HepG2 (cell line): ENCODE results near the gene GLYATL1B. TPM values are rescaled to one million over a fixed set of nuclear protein-coding genes. Genes with fewer than 3 reads are reported as not detected.
A peak's percentile ranks its signal among the peaks of the same experiment; 100 is the strongest.

Experiments used
- CCDC6 ChIP-seq: sonication (generic); formaldehyde crosslinking; IDR thresholded peaks from 2 replicates; pipeline ENCODE4 v1.8.1; 2022; ENCODE audit warnings: mild to moderate bottlenecking, missing genetic modification reagents, moderate library complexity
- EHMT2 ChIP-seq: fragments of 200-600 bp; sonication (generic); IDR thresholded peaks from 2 replicates; pipeline ENCODE4 v1.7.0; 2017; ENCODE audit warnings: antibody characterized with exemption, low read depth, low read length, borderline replicate concordance
- GMEB1 ChIP-seq: sonication (generic); formaldehyde crosslinking; IDR thresholded peaks from 2 replicates; pipeline ENCODE4 v1.5.1; 2020; ENCODE audit warnings: missing genetic modification reagents, mild to moderate bottlenecking, borderline replicate concordance
- HCFC1 ChIP-seq: fragments of 150-350 bp; IDR thresholded peaks from 2 replicates; pipeline ENCODE4 v1.6.1; 2014; ENCODE audit warnings: low read depth, low read length
- HOXA3 ChIP-seq: sonication (generic); formaldehyde crosslinking; IDR thresholded peaks from 2 replicates; pipeline ENCODE4 v1.5.0; 2020; ENCODE audit warnings: missing genetic modification reagents
- MIXL1 ChIP-seq: IDR thresholded peaks from 2 replicates; pipeline ENCODE4 v1.6.1; 2016
- MYNN ChIP-seq: sonication (generic); formaldehyde crosslinking; IDR thresholded peaks from 2 replicates; pipeline ENCODE4 v1.4.0; 2020; ENCODE audit warnings: mild to moderate bottlenecking, low read depth, missing genetic modification reagents
- NBN ChIP-seq: fragments of 450-650 bp; conservative IDR thresholded peaks from 2 replicates; pipeline ENCODE4 v1.6.1; 2017
- NR2F2 ChIP-seq: IDR thresholded peaks from 2 replicates; pipeline ENCODE4 v1.6.1; 2012; ENCODE audit warnings: low read depth, inconsistent platforms, borderline replicate concordance
- RFXAP ChIP-seq: sonication (generic); formaldehyde crosslinking; IDR thresholded peaks from 2 replicates; pipeline ENCODE4 v1.4.0; 2020; ENCODE audit warnings: missing genetic modification reagents, borderline replicate concordance
- SKI ChIP-seq: fragments of 450-650 bp; IDR thresholded peaks from one replicate; pipeline ENCODE4 v1.6.1; 2018; ENCODE audit warnings: mild to moderate bottlenecking; ENCODE audit not compliant: partially characterized antibody
- THAP8 ChIP-seq: sonication (generic); formaldehyde crosslinking; IDR thresholded peaks from 2 replicates; pipeline ENCODE4 v1.5.1; 2020; ENCODE audit warnings: missing genetic modification reagents, mild to moderate bottlenecking, borderline replicate concordance
- ZBTB39 ChIP-seq: sonication (generic); formaldehyde crosslinking; IDR thresholded peaks from 2 replicates; pipeline ENCODE4 v1.5.0; 2020; ENCODE audit warnings: missing genetic modification reagents
- ZBTB43 ChIP-seq: sonication (generic); formaldehyde crosslinking; conservative IDR thresholded peaks from 2 replicates; pipeline ENCODE4 v1.4.0; 2020; ENCODE audit warnings: missing genetic modification reagents
- ZGPAT ChIP-seq: IDR thresholded peaks from 2 replicates; pipeline ENCODE4 v1.6.1; 2016; ENCODE audit warnings: mild to moderate bottlenecking
- ZNF34 ChIP-seq: sonication (generic); formaldehyde crosslinking; IDR thresholded peaks from 2 replicates; pipeline ENCODE4 v1.4.0; 2020; ENCODE audit warnings: mild to moderate bottlenecking, missing genetic modification reagents, borderline replicate concordance
- ZNF564 ChIP-seq: sonication (generic); formaldehyde crosslinking; IDR thresholded peaks from 2 replicates; pipeline ENCODE4 v1.8.1; 2023; ENCODE audit warnings: mild to moderate bottlenecking, missing genetic modification reagents
- ZNF589 ChIP-seq: sonication (generic); formaldehyde crosslinking; conservative IDR thresholded peaks from 2 replicates; pipeline ENCODE4 v1.8.0; 2022; ENCODE audit warnings: mild to moderate bottlenecking, moderate library complexity, missing genetic modification reagents
- ZNF598 ChIP-seq: sonication (generic); formaldehyde crosslinking; IDR thresholded peaks from 2 replicates; pipeline ENCODE4 v1.5.1; 2020; ENCODE audit warnings: mild to moderate bottlenecking, missing genetic modification reagents, borderline replicate concordance
- ZNF619 ChIP-seq: sonication (generic); formaldehyde crosslinking; IDR thresholded peaks from 2 replicates; pipeline ENCODE4 v1.4.0; 2020; ENCODE audit warnings: mild to moderate bottlenecking, missing genetic modification reagents
- ZNF737 ChIP-seq: sonication (generic); formaldehyde crosslinking; IDR thresholded peaks from 2 replicates; pipeline ENCODE4 v1.5.0; 2020; ENCODE audit warnings: missing genetic modification reagents, mild to moderate bottlenecking, borderline replicate concordance
- ZNF747 ChIP-seq: sonication (generic); formaldehyde crosslinking; IDR thresholded peaks from 2 replicates; pipeline ENCODE4 v1.8.1; 2023; ENCODE audit warnings: missing genetic modification reagents, mild to moderate bottlenecking, borderline replicate concordance
- ZNF878 ChIP-seq: sonication (generic); formaldehyde crosslinking; IDR thresholded peaks from 2 replicates; pipeline ENCODE4 v1.8.1; 2023; ENCODE audit warnings: mild to moderate bottlenecking, missing genetic modification reagents, moderate library complexity
- polyA plus RNA-seq, 8 experiments: library from polyadenylated mRNA; depleted of rRNA in 3 of 8; stranded (reverse) in 7 of 8; unstranded in 1 of 8; fragments of >200 nt; fragmentation: Illumina TruSeq in 4 of 8; extraction: Trizol in 4 of 8; gene quantifications; 2 replicates each; pipeline versions ENCODE4 v1.2.1 to v1.2.3, GENCODE V29; 2011 to 2016; ENCODE audit warnings: low read depth in 4 of 8, missing spikeins in 1 of 8, mixed read lengths in 1 of 8; ENCODE audit not compliant: insufficient read depth in 1 of 8
- total RNA-seq, 5 experiments: library from RNA; depleted of rRNA; stranded (reverse); fragments of >200 nt; fragmentation: Illumina TruSeq; extraction: Trizol; gene quantifications; 2 replicates each; pipeline ENCODE4 v1.2.3, GENCODE V29; 2016; ENCODE audit warnings: low read depth in 1 of 5

GLYATL1B gene
- total and polyA plus RNA-seq, 2 of the 13 experiments (the other 11 are each of a cell fraction or from before 2014, with no cell fraction given) = not detected

GRCh38 chr11:59135648-59136461, 49.7 kb downstream of the GLYATL1B start (continued):
- no peak for TF ChIP-seq ZBTB43
- TF ChIP-seq ZNF564 (CRISPR knock-in tag) = no peak
- no peak for TF ChIP-seq CCDC6 (CRISPR knock-in tag)
- TF ChIP-seq ZNF598 = no peak
- TF ChIP-seq THAP8 (CRISPR knock-in tag) = no peak
- no peak; the same call in 1 of the 2 replicates for TF ChIP-seq MIXL1 (CRISPR knock-in tag)
- no peak for TF ChIP-seq ZBTB39 (CRISPR knock-in tag)
- peak; percentile 59; the same call in 1 of the 2 replicates for TF ChIP-seq ZGPAT (CRISPR knock-in tag)
- no peak for TF ChIP-seq NBN
- TF ChIP-seq HOXA3 (CRISPR knock-in tag) = 0 out of 2 replicates have a peak, but pooled peaks have one; percentile 30
- TF ChIP-seq ZNF747 (CRISPR knock-in tag) = no peak; the same call in 1 of the 2 replicates
- TF ChIP-seq SKI = no peak
- no peak for TF ChIP-seq EHMT2
- no peak for TF ChIP-seq HCFC1
- TF ChIP-seq ZNF878 = 0 out of 2 replicates have a peak, but pooled peaks have one; percentile 27
- TF ChIP-seq RFXAP (CRISPR knock-in tag) = peak; percentile 31; the same call in 1 of the 2 replicates
- TF ChIP-seq GMEB1 (CRISPR knock-in tag) = no peak; the same call in 1 of the 2 replicates
- TF ChIP-seq ZNF619 (CRISPR knock-in tag) = no peak
- TF ChIP-seq ZNF737 (CRISPR knock-in tag) = no peak
- TF ChIP-seq NR2F2 = no peak
- TF ChIP-seq MYNN (CRISPR knock-in tag) = no peak
- TF ChIP-seq ZNF34 = no peak
- TF ChIP-seq ZNF589 (CRISPR knock-in tag) = no peak
